Measurements from ENCODE around the gene ST3GAL5. TPM values are rescaled to one million over a fixed set of nuclear protein-coding genes. Genes with fewer than 3 reads are reported as not detected.
"Not testable (repeated sequence)": the region's sequence is repeated elsewhere in the genome, so short reads cannot be mapped to it uniquely, and the experiment has no call there.

Gene ST3GAL5
- total RNA-seq, 4 donors from 2014 or later: 139 to 199 (median 156) TPM

GRCh38 chr2:85901155-85901554 is 12.4 kb upstream of the ST3GAL5 start:
- Histone ChIP-seq H3K36me3 (no peaks in the 10 kb centered on the region), H3K4me1 (peaks cover 47 to 63% of the 10 kb centered on the region in 2 donors), H3K9me3 (no peaks in the 10 kb centered on the region), H3K27ac (peak overlapping the region; percentile 47 to 96 (median 89)), H3K27me3 (no peaks in the 10 kb centered on the region), H3K4me3 (replicated peaks in 1 of 3) (no peak overlapping the region)
- intact Hi-C loops (cut with DNase I): loop anchor here (10.0 kb wide), 1 partner anchor 94 kb away; no protein-coding TSS in a partner anchor
- no peak for DNase-seq
- TF ChIP-seq CTCF (IDR thresholded peaks at IDR 0.05): no peak
- TF ChIP-seq POLR2A (IDR thresholded peaks at IDR 0.05): no peak
- WGBS, 2 donors: 51 to 77% methylated on average over 2 of the region's 2 CpGs

DNA sequence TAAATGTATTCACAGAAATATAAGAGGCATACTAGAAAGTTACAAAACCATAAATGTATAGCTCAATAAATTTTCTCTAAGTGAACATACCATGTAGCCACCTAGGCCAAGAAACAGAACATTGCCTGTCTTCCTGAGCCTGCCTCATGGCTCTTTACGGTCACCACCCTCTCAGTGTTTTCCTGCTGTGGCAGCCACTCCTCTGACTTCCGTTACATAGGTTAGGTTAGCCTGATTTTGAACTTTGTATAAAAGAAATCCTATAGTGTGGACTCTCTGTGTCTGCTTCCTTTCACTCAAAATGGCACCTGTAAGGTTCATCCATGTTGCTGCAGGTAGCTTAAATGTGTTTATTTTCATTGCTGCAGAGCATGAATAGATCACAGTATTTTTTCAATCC is 11.6 kb upstream of the ST3GAL5 start:
- TF ChIP-seq CTCF (IDR thresholded peaks at IDR 0.05): no peak

DNA sequence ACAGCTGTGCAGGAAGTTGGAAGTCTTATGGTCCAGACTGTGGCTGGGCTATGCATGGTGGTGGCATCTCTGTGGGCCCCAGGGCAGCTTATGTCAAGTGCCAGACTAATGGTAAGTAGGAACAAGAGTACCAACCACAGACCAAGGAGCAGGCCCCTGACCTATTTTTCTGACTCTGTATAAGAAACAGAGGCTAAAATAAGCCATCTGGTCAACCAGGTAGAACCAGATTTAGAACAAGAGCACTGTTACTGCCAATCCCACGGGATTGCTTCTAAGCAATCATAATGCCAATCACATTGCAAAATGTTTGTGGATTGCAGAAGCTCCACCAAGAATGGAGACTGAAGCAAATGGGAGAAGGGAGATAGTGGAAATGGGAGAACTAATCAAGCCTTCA is 11.1 kb upstream of the ST3GAL5 start:
- peaks cover 40 to 52% of the 10 kb centered on the region in 2 donors for H3K4me1 ChIP-seq
- peak overlapping the region; percentile 89 to 92 (median 91) for H3K27ac ChIP-seq
- no peaks in the 10 kb centered on the region for H3K27me3 ChIP-seq
- no peak for TF ChIP-seq CTCF (IDR thresholded peaks at IDR 0.05)
- TF ChIP-seq POLR2A (IDR thresholded peaks at IDR 0.05): no peak
- peak in 1 of 2 donors; percentile 33 for DNase-seq
- 18 to 32% methylated on average over 1 of the region's 1 CpG for WGBS, 2 donors
- no peaks in the 10 kb centered on the region for H3K36me3 ChIP-seq
- intact Hi-C loops (cut with DNase I): loop anchor here (10.0 kb wide), 1 partner anchor 95 kb away; no protein-coding TSS in a partner anchor
- H3K4me3 ChIP-seq (replicated peaks in 1 of 3): no peak overlapping the region
- H3K9me3 ChIP-seq: no peaks in the 10 kb centered on the region

More for the DNA sequence above, 11.6 kb upstream of the ST3GAL5 start:
- no peaks in the 10 kb centered on the region for H3K9me3 ChIP-seq
- H3K4me3 ChIP-seq (replicated peaks in 1 of 3): no peak overlapping the region
- peak overlapping the region; percentile 89 to 92 (median 91) for H3K27ac ChIP-seq
- no peaks in the 10 kb centered on the region for H3K27me3 ChIP-seq
- intact Hi-C loops (cut with DNase I): loop anchor here (10.0 kb wide), 1 partner anchor 94 kb away; no protein-coding TSS in a partner anchor
- 95 to 96% methylated on average over 2 of the region's 2 CpGs for WGBS, 2 donors
- no peak for DNase-seq
- no peaks in the 10 kb centered on the region for H3K36me3 ChIP-seq
- peaks cover 44 to 57% of the 10 kb centered on the region in 2 donors for H3K4me1 ChIP-seq

- intact Hi-C loops (cut with DNase I): no loop called here
- Histone ChIP-seq H3K4me3 (replicated peaks in 1 of 3) (no peak overlapping the region), H3K9me3 (no peaks in the 10 kb centered on the region), H3K4me1 (peaks cover 37 to 52% of the 10 kb centered on the region in 2 donors), H3K27me3 (no peaks in the 10 kb centered on the region), H3K27ac (peak overlapping the region; percentile 89 to 92 (median 91)), H3K36me3 (no peaks in the 10 kb centered on the region)
- DNase-seq: peak; percentile 55 to 59
- 56 to 61% methylated on average over 1 of the region's 1 CpG for WGBS, 2 donors
- peak in 1 of 2 donors; percentile 33 for TF ChIP-seq POLR2A (IDR thresholded peaks at IDR 0.05)
- TF ChIP-seq CTCF (IDR thresholded peaks at IDR 0.05): no peak
These were observed 10.5 kb upstream of the ST3GAL5 start for GRCh38 chr2:85899284-85899683.

DNA sequence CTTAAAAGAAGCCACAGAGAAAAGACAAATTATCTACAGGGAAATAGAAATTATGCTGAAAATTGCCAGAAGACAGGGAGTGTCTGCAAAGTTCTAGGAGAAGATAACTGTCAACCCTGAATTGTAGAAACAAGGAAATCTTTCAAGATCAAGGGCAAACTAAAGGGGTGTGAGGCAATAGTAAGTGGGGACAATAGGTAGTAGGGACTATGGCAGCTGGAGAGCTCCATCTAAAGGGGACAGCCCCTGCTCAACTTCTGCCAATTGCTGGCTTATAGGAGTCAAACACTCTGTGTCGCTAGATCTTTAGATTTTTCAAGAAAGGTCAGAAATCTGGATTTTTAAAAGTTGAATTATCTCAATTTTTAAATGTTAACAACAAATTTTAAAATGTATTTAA is 10.1 kb upstream of the ST3GAL5 start:
- no peaks in the 10 kb centered on the region for H3K9me3 ChIP-seq
- H3K27me3 ChIP-seq: no peaks in the 10 kb centered on the region
- no peak for DNase-seq
- H3K36me3 ChIP-seq: no peaks in the 10 kb centered on the region
- H3K4me3 ChIP-seq (replicated peaks in 1 of 3): no peak overlapping the region
- intact Hi-C loops (cut with DNase I): no loop called here
- H3K27ac ChIP-seq: peak overlapping the region; percentile 89 to 92 (median 91)
- TF ChIP-seq POLR2A (IDR thresholded peaks at IDR 0.05) (no peak), CTCF (IDR thresholded peaks at IDR 0.05) (no peak)
- H3K4me1 ChIP-seq: peaks cover 37 to 52% of the 10 kb centered on the region in 2 donors
- 96 to 100% methylated on average over 1 of the region's 1 CpG for WGBS, 2 donors

DNA sequence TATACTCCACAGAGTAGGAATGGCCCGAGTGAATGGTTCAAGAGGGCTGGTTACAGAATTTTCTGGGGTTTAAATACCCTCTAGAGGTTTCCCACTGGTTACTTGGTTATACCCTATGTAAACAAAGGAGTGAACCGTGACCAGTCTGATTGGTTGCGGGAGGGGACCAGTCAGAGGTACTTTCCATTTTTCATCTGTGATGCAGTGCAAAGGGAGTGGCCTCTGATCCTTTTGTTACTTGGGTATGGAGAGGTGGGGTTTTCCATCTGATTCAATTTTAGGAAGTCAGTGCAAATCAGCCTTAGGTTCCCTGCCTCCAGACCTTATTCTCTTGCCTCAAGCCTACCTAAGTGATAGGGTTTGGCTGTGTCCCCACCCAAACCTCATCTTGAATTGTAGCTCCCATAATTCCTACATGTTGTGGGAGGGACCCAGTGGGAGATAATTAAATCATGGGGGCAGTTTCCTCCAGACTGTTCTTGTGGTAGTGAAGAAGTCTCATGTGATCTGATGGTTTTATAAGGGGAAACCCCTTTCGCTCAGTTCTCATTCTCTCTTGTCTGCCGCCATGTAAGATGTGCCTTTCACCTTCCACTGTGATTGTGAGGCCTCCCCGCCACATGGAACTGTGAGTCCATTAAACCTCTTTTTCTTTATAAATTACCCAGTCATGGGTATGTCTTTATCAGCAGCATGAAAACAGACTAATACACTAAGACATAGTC is 5.9 kb upstream of the ST3GAL5 start:
- H3K4me3 ChIP-seq (replicated peaks in 1 of 3); intact Hi-C loops (cut with DNase I); H3K36me3 ChIP-seq; DNase-seq; H3K9me3 ChIP-seq; H3K27me3 ChIP-seq: not testable (repeated sequence)
- peaks cover 53 to 60% of the 10 kb centered on the region in 2 donors for H3K4me1 ChIP-seq
- 77 to 81% methylated on average over 6 of the region's 6 CpGs for WGBS, 2 donors
- H3K27ac ChIP-seq: peak overlapping the region in 2 of 3 donors; percentile 71 to 80
